ENCODE data around the gene COX7A1.

GRCh38 chr19:36113894-36114720, 38.1 kb downstream of the COX7A1 start:
- TF ChIP-seq CTCF (IDR thresholded peaks at IDR 0.05; ENCODE audit: poor library complexity, severe bottlenecking) (no peak), EZH2 (IDR thresholded peaks at IDR 0.05; ENCODE audit: borderline replicate concordance, insufficient read depth, low read length, poor library complexity, severe bottlenecking) (no peak)
